AG04450 (cell line): ENCODE results near the gene GPX6. TPM values are rescaled to one million over a fixed set of nuclear protein-coding genes. Genes with fewer than 3 reads are reported as not detected.
"Not testable (repeated sequence)": the region's sequence is repeated elsewhere in the genome, so short reads cannot be mapped to it uniquely, and the experiment has no call there.

Source experiments
- CTCF ChIA-PET: fragments of 300-600, 350-600 bp; formaldehyde crosslinking; extraction: SDS; loops from one replicate; lab custom pipeline; 2022; ENCODE audit warnings: antibody characterized with exemption, inconsistent platforms; lab: Charles Lee
- POLR2A ChIA-PET: fragments of 350-600 bp; formaldehyde crosslinking; extraction: SDS; loops from one replicate; lab custom pipeline; 2021; ENCODE audit warnings: antibody characterized with exemption, inconsistent platforms; lab: Yijun Ruan, JAX
- DNase-seq: peaks from one replicate; pipeline ENCODE4 v3.0.0-alpha.2; 2011; ENCODE audit warnings: low read depth, low spot score
- H3K27ac ChIP-seq: one replicate; pipeline ENCODE4 v1.5.1; 2012; ENCODE audit warnings: low read depth, low read length, control low read depth
- H3K27me3 ChIP-seq: one replicate; pipeline ENCODE4 v1.6.0; 2012; ENCODE audit warnings: low read length; ENCODE audit not compliant: control insufficient read depth, insufficient read depth
- H3K4me3 ChIP-seq: 2 replicates; pipeline ENCODE4 v1.5.1; 2011; ENCODE audit warnings: mild to moderate bottlenecking, low read depth, low read length, control low read depth
- H3K9me3 ChIP-seq: 2 replicates; pipeline ENCODE4 v1.5.1; 2012; ENCODE audit warnings: low read length; ENCODE audit not compliant: control insufficient read depth, insufficient read depth
- CTCF ChIP-seq: IDR thresholded peaks from 2 replicates; pipeline ENCODE4 v1.5.1; 2011; ENCODE audit warnings: low read depth, low read length, control low read depth, inconsistent platforms
- polyA plus RNA-seq: library from polyadenylated mRNA; depleted of rRNA; stranded (reverse); fragments of >200 nt; gene quantifications from 2 replicates; pipeline ENCODE4 v1.2.3, GENCODE V29; 2011

Gene GPX6
- polyA plus RNA-seq, 1 experiment: not detected

- Histone ChIP-seq H3K9me3 (no peaks in the 10 kb centered on the region), H3K27ac (no peak overlapping the region), H3K27me3 (peaks cover 9% of the 10 kb centered on the region), H3K4me3 (no peak overlapping the region)
- no peak for TF ChIP-seq CTCF
- CTCF ChIA-PET: no interaction called here
- no peak for DNase-seq
- POLR2A ChIA-PET: no interaction called here
These were observed 38.6 kb upstream of the GPX6 start for GRCh38 chr6:28553986-28554881.

GRCh38 chr6:28553384-28553985 is 37.9 kb upstream of the GPX6 start:
- no peaks in the 10 kb centered on the region for H3K9me3 ChIP-seq
- TF ChIP-seq CTCF: no peak
- H3K4me3 ChIP-seq: no peak overlapping the region
- peaks cover 9% of the 10 kb centered on the region for H3K27me3 ChIP-seq
- H3K27ac ChIP-seq: no peak overlapping the region
- ChIA-PET CTCF (no interaction called here), POLR2A (no interaction called here)
- DNase-seq: no peak

GRCh38 chr6:28551891-28552666 is 36.5 kb upstream of the GPX6 start:
- no peak for TF ChIP-seq CTCF
- Histone ChIP-seq H3K4me3 (no peak overlapping the region), H3K27me3 (peaks cover 9% of the 10 kb centered on the region), H3K27ac (no peak overlapping the region), H3K9me3 (no peaks in the 10 kb centered on the region)
- ChIA-PET POLR2A (no interaction called here), CTCF (no interaction called here)
- no peak for DNase-seq

- POLR2A ChIA-PET, H3K9me3 ChIP-seq, CTCF ChIA-PET, H3K27me3 ChIP-seq, H3K27ac ChIP-seq, H3K4me3 ChIP-seq, DNase-seq: not testable (repeated sequence)
These were observed 31.4 kb upstream of the GPX6 start for GRCh38 chr6:28547003-28547402.

GRCh38 chr6:28545955-28546354 is 30.4 kb upstream of the GPX6 start:
- Histone ChIP-seq H3K27ac (no peak overlapping the region), H3K4me3 (no peak overlapping the region), H3K27me3 (no peaks in the 10 kb centered on the region), H3K9me3 (no peaks in the 10 kb centered on the region)
- ChIA-PET CTCF (no interaction called here), POLR2A (no interaction called here)
- TF ChIP-seq CTCF: no peak
- DNase-seq: no peak
